IPS-18a (cell line): Measurements from ENCODE around the gene LAMA2.

Experiments used
- H3K27ac ChIP-seq: one replicate; pipeline ENCODE4 v1.5.1; 2013; ENCODE audit warnings: low read length
- H3K27me3 ChIP-seq: one replicate; pipeline ENCODE4 v1.6.1; 2013; ENCODE audit warnings: mild to moderate bottlenecking, low read length; ENCODE audit not compliant: control insufficient read depth, insufficient read depth
- H3K36me3 ChIP-seq: one replicate; pipeline ENCODE4 v1.6.1; 2013; ENCODE audit warnings: low read depth, low read length; ENCODE audit not compliant: control insufficient read depth
- H3K4me1 ChIP-seq: one replicate; pipeline ENCODE4 v1.6.1; 2013; ENCODE audit warnings: low read depth, low read length; ENCODE audit not compliant: control insufficient read depth
- H3K4me3 ChIP-seq: one replicate; pipeline ENCODE4 v1.5.1; 2013; ENCODE audit warnings: low read length
- H3K9ac ChIP-seq: one replicate; pipeline ENCODE4 v1.6.1; 2013; ENCODE audit warnings: mild to moderate bottlenecking, low read length, moderate library complexity
- H3K9me3 ChIP-seq: one replicate; pipeline ENCODE4 v1.6.1; 2013; ENCODE audit warnings: low read depth, low read length; ENCODE audit not compliant: control insufficient read depth

LAMA2 gene, protein sequence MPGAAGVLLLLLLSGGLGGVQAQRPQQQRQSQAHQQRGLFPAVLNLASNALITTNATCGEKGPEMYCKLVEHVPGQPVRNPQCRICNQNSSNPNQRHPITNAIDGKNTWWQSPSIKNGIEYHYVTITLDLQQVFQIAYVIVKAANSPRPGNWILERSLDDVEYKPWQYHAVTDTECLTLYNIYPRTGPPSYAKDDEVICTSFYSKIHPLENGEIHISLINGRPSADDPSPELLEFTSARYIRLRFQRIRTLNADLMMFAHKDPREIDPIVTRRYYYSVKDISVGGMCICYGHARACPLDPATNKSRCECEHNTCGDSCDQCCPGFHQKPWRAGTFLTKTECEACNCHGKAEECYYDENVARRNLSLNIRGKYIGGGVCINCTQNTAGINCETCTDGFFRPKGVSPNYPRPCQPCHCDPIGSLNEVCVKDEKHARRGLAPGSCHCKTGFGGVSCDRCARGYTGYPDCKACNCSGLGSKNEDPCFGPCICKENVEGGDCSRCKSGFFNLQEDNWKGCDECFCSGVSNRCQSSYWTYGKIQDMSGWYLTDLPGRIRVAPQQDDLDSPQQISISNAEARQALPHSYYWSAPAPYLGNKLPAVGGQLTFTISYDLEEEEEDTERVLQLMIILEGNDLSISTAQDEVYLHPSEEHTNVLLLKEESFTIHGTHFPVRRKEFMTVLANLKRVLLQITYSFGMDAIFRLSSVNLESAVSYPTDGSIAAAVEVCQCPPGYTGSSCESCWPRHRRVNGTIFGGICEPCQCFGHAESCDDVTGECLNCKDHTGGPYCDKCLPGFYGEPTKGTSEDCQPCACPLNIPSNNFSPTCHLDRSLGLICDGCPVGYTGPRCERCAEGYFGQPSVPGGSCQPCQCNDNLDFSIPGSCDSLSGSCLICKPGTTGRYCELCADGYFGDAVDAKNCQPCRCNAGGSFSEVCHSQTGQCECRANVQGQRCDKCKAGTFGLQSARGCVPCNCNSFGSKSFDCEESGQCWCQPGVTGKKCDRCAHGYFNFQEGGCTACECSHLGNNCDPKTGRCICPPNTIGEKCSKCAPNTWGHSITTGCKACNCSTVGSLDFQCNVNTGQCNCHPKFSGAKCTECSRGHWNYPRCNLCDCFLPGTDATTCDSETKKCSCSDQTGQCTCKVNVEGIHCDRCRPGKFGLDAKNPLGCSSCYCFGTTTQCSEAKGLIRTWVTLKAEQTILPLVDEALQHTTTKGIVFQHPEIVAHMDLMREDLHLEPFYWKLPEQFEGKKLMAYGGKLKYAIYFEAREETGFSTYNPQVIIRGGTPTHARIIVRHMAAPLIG (N-terminal part only)

DNA sequence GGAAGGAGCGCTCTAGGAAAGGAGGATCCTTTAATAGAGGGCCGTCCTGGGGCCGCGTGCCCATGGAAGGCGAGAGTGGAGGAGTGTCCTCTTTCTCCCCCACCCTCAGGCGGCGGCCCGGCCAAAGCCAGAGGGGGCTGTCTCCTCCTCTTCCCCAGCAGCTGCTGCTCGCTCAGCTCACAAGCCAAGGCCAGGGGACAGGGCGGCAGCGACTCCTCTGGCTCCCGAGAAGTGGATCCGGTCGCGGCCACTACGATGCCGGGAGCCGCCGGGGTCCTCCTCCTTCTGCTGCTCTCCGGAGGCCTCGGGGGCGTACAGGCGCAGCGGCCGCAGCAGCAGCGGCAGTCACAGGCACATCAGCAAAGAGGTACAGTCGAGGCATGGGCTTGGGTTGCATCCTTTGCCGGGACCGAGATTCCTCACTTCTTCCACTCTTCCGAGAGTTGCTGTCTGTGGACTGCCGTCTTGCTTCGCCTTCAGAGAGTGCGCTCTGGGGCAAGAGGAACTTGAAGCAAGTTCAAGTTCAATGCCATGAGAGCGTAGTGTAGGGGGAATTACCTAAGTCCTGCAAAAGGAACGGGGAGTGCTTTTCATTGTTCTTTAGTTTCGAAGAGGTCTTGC, at the start of gene LAMA2:
Gene LAMA2, plus strand, starts transcription at position 148 of the 621 bp plus-strand sequence. Its CDS starts 108 bp downstream, at position 256.
- H3K9ac ChIP-seq, result no peak within 1 kb of the TSS
- H3K27ac ChIP-seq, result no peak within 1 kb of the TSS
- peaks cover 6% of the 10 kb centered on the region for H3K4me1 ChIP-seq
- H3K36me3 ChIP-seq, result no peaks in the 10 kb centered on the region
- H3K4me3 ChIP-seq, result peak within 1 kb of the TSS; percentile 76
- no peaks in the 10 kb centered on the region for H3K9me3 ChIP-seq
- H3K27me3 ChIP-seq, result peaks cover 13% of the 10 kb centered on the region

DNA sequence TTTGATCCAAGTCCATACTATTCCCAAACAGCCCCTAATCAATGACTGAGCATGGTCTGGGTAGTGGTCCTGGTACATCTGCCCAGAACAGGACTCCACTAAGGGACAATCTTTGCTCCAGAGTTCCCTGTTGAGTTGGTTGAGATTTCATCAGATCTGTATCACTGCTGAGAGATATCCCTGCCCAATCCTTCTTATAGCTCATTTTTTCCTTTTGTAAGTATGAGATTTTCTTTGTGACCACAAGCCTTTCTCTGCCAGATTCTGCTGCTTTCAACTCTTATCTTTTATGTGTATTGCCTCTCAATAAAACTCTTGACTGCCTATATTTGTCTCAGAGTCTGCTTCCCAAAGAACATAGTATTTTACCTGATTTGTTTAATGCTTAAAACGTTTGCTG, 46.2 kb upstream of the LAMA2 start:
- Histone ChIP-seq H3K4me3 (no peak overlapping the region), H3K9me3 (no peaks in the 10 kb centered on the region), H3K27me3 (no peaks in the 10 kb centered on the region), H3K36me3 (no peaks in the 10 kb centered on the region), H3K9ac (no peak overlapping the region), H3K27ac (no peak overlapping the region), H3K4me1 (no peaks in the 10 kb centered on the region)

DNA sequence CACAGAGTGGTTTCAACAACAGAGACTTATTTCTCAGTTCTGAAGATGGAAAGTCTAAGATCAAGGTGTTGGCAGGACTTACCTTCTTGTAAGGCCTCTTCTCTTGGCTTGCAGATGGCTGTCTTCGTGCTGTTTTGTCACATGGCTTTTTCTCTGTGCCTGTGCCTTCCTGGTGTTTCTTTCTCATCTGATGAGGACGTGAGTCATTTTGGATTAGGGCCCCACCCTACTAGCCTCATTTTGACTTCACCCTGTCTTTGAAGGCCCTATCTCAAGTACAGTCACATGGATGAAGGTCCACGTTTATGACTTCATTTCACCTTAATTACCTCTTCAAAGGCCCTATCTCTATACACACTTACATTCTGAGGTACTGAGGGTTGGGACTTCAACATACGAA, 41.4 kb upstream of the LAMA2 start:
- H3K9me3 ChIP-seq, result no peaks in the 10 kb centered on the region
- no peaks in the 10 kb centered on the region for H3K36me3 ChIP-seq
- no peak overlapping the region for H3K4me3 ChIP-seq
- no peak overlapping the region for H3K9ac ChIP-seq
- H3K27me3 ChIP-seq, result no peaks in the 10 kb centered on the region
- H3K4me1 ChIP-seq, result no peaks in the 10 kb centered on the region
- no peak overlapping the region for H3K27ac ChIP-seq

DNA sequence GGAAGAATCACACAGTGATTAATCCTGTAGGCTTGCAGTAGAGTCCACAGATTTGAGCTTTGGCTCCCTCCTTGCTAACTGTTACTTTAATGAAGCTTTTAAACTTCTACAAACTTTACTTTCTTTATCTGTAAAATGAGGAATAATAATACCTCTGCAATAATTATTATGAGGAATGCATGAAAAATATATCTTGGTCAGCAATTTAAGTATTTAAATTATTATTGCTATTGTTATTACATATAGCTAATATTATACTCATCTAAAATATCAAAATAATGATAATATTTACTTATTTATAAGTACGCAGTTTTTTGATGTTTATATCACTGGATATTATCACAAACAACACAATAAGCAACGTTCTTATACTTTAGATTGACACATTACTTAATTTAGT, 38.3 kb upstream of the LAMA2 start:
- Histone ChIP-seq H3K27ac (no peak overlapping the region), H3K4me1 (peaks cover 8% of the 10 kb centered on the region), H3K9me3 (no peaks in the 10 kb centered on the region), H3K36me3 (no peaks in the 10 kb centered on the region), H3K9ac (no peak overlapping the region), H3K4me3 (no peak overlapping the region), H3K27me3 (no peaks in the 10 kb centered on the region)

DNA sequence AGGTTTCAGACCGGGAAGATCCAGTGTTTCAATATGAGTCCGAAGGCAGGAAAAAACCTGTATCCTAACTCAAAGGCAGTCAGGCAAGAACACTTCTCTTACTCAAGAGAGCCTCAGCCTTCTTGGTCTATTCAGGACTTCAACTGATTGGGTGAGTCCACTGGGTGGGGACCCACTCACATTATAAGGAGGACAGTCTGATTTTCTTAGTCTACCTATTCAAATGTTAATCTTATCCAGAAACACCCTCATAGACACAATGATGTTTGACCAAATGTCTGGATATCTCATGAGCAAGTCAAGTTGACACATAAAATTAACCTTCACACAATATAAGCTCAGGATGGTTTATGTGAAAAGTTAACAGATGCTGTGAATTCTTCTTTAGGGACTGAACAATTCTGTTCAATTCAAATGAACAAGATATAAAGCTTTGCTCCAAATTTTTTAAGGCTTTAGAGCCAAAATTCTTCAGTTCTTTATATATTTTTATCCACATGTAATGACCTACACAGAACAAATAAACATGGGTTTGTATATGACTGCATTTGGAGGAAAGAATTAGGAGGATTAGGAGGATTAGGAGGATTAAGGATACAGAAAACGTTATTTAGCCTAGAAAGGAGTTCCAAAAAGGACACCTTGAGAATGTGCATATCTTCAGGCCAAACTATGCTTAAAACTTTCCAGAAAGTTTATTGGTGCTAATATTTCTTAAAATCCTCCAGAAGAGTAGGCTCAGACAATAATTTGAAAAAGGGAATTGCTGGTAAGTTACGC, 35.3 kb upstream of the LAMA2 start:
- Histone ChIP-seq H3K9ac (no peak overlapping the region), H3K4me1 (peaks cover 8% of the 10 kb centered on the region)

DNA sequence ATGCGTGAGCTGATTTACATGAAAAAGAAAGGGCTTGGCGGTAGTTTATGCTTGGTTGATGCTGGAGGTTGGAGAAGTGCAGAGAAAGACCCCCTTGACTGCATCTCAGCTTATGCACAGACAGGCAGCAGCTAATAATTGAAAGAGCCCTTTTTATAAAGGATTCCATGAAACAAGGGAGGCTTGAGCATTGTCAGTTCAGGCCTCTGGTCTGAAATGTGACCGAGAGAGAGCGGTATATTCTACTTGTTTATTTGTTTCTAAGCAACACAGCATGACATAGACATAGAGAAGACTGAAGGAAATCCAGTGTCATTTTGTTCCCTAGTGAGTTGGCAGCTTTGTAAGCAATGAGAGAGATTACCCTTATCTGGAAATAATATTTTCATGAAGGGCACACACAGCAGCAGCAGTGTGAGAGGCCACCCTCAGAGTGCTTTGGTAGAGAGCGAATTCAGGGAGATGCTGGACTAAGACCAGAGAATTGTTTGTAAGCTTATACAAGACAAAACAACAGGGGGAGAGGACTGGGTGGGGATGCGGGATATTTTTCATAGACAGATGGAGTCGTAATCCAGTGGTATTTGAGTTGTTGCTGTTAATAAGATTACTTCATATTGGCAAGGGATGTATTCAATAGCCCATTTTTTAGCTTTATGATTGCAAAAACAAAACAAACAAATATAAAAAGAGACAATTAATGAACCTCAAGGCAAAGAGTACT, 34.6 kb upstream of the LAMA2 start:
- no peaks in the 10 kb centered on the region for H3K36me3 ChIP-seq
- no peak overlapping the region for H3K9ac ChIP-seq
- no peak overlapping the region for H3K27ac ChIP-seq
- H3K27me3 ChIP-seq, result no peaks in the 10 kb centered on the region
- H3K4me1 ChIP-seq, result peaks cover 8% of the 10 kb centered on the region
- H3K4me3 ChIP-seq, result no peak overlapping the region
- H3K9me3 ChIP-seq, result no peaks in the 10 kb centered on the region

More for the DNA sequence above, 35.3 kb upstream of the LAMA2 start:
- Histone ChIP-seq H3K27me3 (no peaks in the 10 kb centered on the region), H3K36me3 (no peaks in the 10 kb centered on the region), H3K4me3 (no peak overlapping the region), H3K9me3 (no peaks in the 10 kb centered on the region), H3K27ac (no peak overlapping the region)

DNA sequence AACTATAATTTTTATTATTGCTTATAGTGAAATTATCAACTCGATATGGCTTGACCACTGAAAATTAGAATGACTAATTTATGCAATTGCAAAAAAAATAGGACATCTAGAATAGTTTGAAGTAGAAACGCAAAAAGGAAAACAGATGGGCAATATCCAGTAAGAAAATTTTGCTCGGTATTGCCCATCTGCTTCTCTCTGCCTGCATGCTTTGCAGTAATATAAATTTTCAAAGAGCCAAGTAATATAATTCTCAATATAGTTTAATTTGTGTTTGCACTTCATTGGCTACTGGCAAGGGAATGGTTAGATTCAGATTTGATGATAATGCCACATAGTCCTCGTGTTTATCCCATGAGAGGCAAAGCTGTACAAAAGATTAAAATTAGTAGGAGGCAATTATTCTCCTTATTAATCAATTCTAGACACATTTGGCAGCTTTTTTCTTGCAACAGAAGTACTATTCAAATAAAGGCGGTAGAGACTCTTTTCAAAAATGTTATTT, 27.3 kb upstream of the LAMA2 start:
- H3K27me3 ChIP-seq, result no peaks in the 10 kb centered on the region

DNA sequence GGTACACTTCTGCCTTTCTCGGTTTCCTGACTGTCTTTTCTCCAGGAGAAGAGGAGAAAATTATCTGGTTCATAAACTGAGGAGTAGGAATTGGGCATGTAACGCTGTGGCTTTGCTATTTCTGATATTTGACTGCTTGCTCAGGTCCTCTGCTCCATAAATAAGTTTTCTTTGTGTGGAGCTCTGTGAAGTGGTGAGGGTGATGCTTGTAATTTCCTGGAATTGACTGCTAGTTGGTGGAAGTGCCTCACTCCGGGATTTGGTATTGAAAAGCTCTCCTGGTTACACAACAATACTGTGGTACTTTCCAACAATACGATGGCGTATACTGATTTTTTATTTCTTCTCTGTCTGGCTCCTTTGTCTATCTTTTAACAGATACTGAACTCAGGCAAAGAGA, 25.1 kb upstream of the LAMA2 start:
- no peak overlapping the region for H3K27ac ChIP-seq
- H3K4me1 ChIP-seq, result no peaks in the 10 kb centered on the region
- no peaks in the 10 kb centered on the region for H3K36me3 ChIP-seq
- no peaks in the 10 kb centered on the region for H3K27me3 ChIP-seq
- H3K9me3 ChIP-seq, result peaks cover 10% of the 10 kb centered on the region
- H3K9ac ChIP-seq, result no peak overlapping the region
- no peak overlapping the region for H3K4me3 ChIP-seq

More for the DNA sequence above, 27.3 kb upstream of the LAMA2 start:
- no peaks in the 10 kb centered on the region for H3K36me3 ChIP-seq
- H3K4me3 ChIP-seq, result no peak overlapping the region
- no peak overlapping the region for H3K27ac ChIP-seq
- H3K4me1 ChIP-seq, result no peaks in the 10 kb centered on the region
- H3K9ac ChIP-seq, result no peak overlapping the region
- H3K9me3 ChIP-seq, result peaks cover 1% of the 10 kb centered on the region

DNA sequence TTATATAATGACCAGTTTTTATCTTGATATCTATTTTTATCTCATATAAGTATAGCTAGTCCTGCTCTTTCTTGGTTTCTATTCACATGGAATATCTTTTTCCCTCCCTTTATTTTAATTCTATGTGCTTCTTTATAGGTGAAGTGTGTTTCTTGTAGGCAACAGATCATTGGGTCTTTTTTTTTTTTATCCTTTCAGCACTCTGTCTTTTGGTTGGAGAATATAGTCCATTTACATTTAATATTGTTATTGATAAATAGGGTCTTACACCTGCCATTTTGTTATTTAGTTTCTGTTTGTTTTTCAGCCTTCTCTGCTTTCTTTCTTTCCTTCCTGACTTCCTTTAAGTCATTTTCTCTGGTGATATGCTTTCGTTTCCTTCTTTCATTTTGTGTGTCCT, 22.2 kb upstream of the LAMA2 start:
- Histone ChIP-seq H3K4me3 (no peak overlapping the region), H3K27ac (no peak overlapping the region), H3K27me3 (no peaks in the 10 kb centered on the region), H3K4me1 (no peaks in the 10 kb centered on the region), H3K36me3 (no peaks in the 10 kb centered on the region), H3K9ac (no peak overlapping the region), H3K9me3 (peaks cover 10% of the 10 kb centered on the region)

DNA sequence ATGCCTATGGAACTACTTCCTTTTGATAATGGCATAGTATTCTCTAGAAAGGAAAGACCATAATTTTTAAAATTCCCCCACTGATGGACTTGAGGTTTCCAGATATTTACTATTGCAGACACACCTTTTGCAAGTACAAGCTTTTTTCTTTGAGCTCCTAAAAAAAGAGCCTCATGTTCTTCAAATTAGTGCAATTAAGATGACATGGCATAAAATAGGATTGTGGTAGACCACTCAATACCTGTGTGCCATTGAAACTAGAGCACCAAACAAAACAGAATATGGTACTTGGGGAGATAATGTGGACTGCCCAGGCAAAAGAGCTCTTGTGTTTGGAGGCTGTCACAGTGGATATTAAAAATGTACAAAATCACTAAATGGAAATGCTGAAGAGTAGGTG, 19.0 kb upstream of the LAMA2 start:
- Histone ChIP-seq H3K4me3 (no peak overlapping the region), H3K27me3 (no peaks in the 10 kb centered on the region), H3K9ac (no peak overlapping the region), H3K9me3 (peaks cover 10% of the 10 kb centered on the region), H3K27ac (no peak overlapping the region), H3K4me1 (no peaks in the 10 kb centered on the region), H3K36me3 (no peaks in the 10 kb centered on the region)
